ENCODE data around the gene POU2F2. TPM values are rescaled to one million over a fixed set of nuclear protein-coding genes. Genes with fewer than 3 reads are reported as not detected.

The POU2F2 gene
- total RNA-seq, 2 experiments from 2014 or later, result 15.7 to 16.3 TPM

DNA sequence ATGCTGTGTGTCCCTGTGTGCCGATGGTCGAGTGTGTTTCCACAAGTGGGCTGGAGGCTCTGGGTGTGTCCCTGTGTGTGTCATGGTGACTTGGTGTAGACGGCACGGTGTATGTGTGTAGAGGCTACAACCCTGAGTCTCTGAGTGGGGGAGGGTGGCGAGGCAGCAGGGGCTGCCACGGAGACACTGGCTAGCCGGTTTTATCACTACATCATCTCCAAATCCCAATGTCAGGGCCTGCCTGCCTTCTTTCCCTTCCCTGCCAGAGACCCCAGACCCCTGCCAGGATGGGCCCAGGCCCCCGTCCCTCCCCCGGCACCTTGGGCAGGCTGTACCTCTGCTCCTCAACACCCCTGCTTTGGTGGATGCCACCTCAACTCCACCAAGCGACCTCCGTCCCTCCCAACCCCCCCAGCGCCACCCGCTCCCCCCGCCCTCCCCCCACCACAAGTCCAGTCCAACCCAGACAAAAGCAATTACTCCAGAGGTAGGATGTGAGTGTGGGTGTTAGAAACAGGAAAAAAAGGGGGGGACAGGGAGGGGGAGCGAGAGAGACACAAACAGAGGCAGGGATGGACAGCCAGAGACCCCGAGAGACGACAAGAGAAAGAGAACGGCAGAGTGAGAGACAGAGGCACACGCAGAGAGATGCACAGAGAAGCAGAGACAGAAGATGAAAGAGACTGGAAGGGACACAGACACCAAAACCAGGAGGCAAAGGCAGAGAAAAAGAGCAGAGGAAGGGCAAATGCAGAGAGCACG lies 21.6 kb upstream of the POU2F2 start:
- no peaks in the 10 kb centered on the region for H3K9me3 Mint-ChIP-seq (ENCODE audit: insufficient read depth)
- H3K27me3 Mint-ChIP-seq (ENCODE audit: low read depth), result peaks cover 12% of the 10 kb centered on the region
- DNase-seq, result no peak
- H3K4me1 Mint-ChIP-seq (ENCODE audit: low read depth), result peaks cover 28% of the 10 kb centered on the region
- ChIA-PET POLR2A (no interaction called here), CTCF (interaction anchor here (1.3 to 2.1 kb wide), 2 partner anchors 22 to 46 kb away, joined by 3 to 8 read pairs; no protein-coding TSS in a partner anchor)
- peak overlapping the region; percentile 64 for H3K27ac Mint-ChIP-seq
- no peaks in the 10 kb centered on the region for H3K36me3 Mint-ChIP-seq (ENCODE audit: low read depth)
- H3K4me3 Mint-ChIP-seq, result no peak overlapping the region
- no peak for ATAC-seq

DNA sequence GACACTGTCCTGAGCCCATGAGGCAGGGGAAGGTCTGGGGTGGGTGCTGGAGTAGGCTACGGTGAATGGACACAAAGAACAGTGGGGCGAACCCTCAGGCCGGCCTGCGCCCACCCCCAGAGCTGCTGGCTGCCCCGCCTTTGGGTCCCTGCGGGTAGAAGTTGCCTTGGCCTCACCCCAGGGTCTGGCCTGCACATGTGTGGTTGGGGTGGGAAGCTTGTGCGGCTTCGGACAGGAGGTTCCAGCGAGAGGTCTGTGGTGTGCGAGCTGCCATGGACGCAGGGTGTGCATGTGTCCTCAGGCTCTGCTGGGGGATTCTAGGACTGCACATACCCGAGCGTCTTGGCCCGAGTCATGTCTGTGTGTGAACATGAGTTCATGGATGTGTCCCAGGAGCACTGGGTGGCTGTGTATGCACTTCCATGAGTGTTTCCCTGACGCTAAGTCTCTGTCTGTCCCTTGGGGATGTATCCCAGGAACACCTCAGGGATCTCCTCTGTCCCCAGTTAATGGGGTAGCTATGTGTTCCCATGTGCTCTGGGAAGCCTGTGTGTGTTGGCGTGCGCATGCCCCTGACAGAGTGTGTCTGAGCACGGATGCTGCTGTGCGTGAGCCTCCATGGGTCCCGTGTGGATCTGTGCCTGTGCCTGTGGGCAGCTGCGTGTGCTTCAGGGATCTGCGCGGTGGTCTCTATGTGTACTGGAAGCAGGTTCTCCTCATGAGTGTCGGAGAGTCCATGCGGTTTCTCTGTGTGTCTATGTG lies 20.8 kb upstream of the POU2F2 start:
- CTCF ChIA-PET, result no interaction called here
- H3K27me3 Mint-ChIP-seq (ENCODE audit: low read depth), result peaks cover 9% of the 10 kb centered on the region

DNA sequence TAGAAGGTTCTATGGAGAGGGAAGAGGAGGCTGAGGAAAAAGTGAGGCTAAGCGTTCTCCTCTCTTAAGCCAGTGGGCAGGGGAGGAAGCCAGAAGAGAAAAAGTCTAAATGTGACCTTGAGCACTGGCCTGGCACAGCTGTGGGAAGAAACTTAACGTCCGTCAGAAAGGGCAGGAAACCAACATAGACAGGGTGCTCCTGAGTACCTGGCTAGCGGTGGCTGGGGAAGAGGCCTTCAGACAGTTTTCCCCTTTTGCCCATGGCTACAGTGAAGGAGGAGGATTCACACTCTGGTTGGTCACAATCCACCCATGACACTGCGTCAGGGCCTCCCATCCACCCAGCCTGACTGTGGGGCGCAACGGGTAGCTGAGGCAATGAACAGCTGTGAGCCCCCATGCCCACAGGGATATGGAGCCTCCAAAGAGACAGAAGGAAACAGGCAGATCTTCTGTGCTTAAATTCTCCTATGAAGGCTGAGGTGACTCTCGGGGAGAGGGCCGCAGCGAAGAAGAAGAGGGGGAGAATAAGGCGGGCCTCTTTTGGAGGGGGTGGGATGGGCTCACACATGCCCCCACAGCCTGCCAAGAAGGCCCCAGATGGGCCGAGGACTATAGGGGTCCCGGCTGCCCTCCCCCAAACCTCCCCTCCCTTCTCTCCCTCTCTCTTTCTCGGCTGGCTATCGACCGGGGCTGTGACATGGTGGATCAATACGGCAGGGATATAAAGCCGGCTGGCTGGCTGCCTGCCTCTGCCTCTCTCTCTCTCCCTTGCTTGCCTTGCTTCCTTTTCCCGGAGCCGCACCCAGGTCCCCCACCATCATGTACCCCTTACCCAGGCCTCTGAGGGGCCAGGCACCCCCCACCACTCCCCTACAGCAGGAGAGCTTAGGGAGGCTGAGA lies 19.8 kb upstream of the POU2F2 start:
- Mint-ChIP-seq H3K27me3 (ENCODE audit: low read depth) (peaks cover 13% of the 10 kb centered on the region), H3K9me3 (ENCODE audit: insufficient read depth) (no peaks in the 10 kb centered on the region), H3K4me3 (no peak overlapping the region), H3K27ac (no peak overlapping the region), H3K36me3 (ENCODE audit: low read depth) (no peaks in the 10 kb centered on the region), H3K4me1 (ENCODE audit: low read depth) (peaks cover 41% of the 10 kb centered on the region)
- POLR2A ChIA-PET, result no interaction called here
- DNase-seq (no peak), ATAC-seq (no peak)
- CTCF ChIA-PET, result no interaction called here

More for the DNA sequence above, 20.8 kb upstream of the POU2F2 start:
- no peak for DNase-seq
- no peak overlapping the region for H3K27ac Mint-ChIP-seq
- POLR2A ChIA-PET, result no interaction called here
- H3K4me1 Mint-ChIP-seq (ENCODE audit: low read depth), result peaks cover 36% of the 10 kb centered on the region
- no peaks in the 10 kb centered on the region for H3K9me3 Mint-ChIP-seq (ENCODE audit: insufficient read depth)
- H3K36me3 Mint-ChIP-seq (ENCODE audit: low read depth), result no peaks in the 10 kb centered on the region
- no peak overlapping the region for H3K4me3 Mint-ChIP-seq
- no peak for ATAC-seq

DNA sequence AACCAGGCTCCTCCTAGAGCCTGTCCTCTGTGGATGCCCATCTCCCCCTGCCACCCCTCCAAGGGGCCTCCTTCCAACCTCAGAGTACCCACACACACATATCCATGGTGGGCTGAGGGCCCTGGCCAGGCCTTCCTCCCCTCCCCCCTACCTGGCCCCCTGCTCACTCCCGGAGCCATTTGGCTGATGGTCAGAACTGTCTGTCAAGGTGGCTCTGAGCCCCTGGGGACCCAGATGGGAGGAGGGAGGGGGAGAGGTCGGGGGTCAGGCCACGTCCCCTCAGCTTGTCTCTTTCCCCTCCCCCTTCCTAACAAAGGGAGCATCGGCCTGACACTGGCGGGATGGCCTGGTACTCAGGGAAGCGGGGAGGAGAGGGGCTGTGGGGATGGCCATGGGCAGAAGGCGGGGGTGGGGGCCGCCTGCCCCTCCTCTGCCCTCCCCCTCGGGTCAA lies 18.7 kb upstream of the POU2F2 start:
- POLR2A ChIA-PET, result no interaction called here
- no peaks in the 10 kb centered on the region for H3K9me3 Mint-ChIP-seq (ENCODE audit: insufficient read depth)
- CTCF ChIA-PET, result no interaction called here
- H3K27me3 Mint-ChIP-seq (ENCODE audit: low read depth), result peaks cover 20% of the 10 kb centered on the region
- no peaks in the 10 kb centered on the region for H3K36me3 Mint-ChIP-seq (ENCODE audit: low read depth)
- no peak for DNase-seq
- H3K4me3 Mint-ChIP-seq, result no peak overlapping the region
- H3K27ac Mint-ChIP-seq, result no peak overlapping the region
- peaks cover 41% of the 10 kb centered on the region for H3K4me1 Mint-ChIP-seq (ENCODE audit: low read depth)
- no peak for ATAC-seq

DNA sequence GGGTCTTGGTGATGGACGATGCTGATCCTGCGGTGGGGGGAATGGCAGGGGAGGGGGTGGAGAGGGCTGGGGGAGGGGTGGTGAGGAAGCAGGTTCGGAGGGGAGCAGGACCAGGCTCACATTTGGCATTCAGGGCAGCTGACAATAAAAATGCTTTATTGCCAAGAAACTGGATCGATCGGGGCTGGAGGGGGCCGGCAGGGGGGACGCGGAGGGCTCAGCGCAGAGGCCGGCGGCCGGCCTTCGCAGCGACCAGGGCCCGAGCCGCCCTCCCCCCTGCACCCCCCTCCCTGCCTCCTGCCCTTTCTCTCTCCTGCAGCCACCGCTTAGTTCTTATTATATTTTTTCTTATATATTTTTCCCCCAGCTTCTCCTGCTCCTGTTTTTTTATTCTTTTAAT lies 18.1 kb upstream of the POU2F2 start:
- H3K4me3 Mint-ChIP-seq, result no peak overlapping the region

DNA sequence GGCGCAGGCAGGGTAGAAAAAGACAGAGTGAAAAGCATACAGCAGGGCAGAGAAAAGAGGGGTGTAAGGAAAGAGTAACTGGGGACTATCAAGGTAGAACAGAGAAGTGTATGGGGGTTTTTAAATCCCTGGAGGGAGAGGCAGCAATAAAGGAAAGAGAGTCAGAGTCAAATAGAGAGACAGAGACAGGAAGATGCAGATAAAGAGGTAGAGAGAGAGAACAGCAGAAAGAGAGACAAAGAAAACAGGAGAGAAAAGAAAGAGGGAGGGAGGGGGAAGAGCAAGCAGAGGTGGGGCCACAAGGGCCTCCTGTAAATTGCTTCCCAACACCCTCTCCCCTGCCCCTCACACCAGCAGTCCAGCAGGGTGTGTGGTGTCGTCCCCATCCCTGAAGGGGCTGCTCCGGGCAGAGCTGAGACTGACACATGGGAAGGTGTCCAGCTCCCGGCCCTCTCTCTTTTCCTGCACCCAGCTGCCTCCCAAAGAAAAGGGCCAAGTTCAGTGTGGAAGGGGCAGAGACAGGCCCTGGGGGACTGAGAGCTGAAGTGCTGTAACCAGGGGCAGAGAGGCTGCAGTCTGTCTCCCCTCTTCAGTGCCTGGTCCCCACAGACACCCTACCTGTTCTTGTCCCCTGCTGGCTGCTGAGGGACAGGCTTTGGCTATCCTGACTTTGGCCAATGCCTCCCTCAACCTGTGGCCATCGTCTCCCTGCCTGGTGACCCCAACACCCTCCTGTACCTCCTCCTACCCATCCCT lies 17.4 kb upstream of the POU2F2 start:
- POLR2A ChIA-PET, result no interaction called here
- Mint-ChIP-seq H3K4me3 (no peak overlapping the region), H3K27ac (no peak overlapping the region), H3K9me3 (ENCODE audit: insufficient read depth) (no peaks in the 10 kb centered on the region), H3K4me1 (ENCODE audit: low read depth) (peaks cover 29% of the 10 kb centered on the region), H3K27me3 (ENCODE audit: low read depth) (peaks cover 19% of the 10 kb centered on the region), H3K36me3 (ENCODE audit: low read depth) (no peaks in the 10 kb centered on the region)
- ATAC-seq (no peak), DNase-seq (no peak)
- CTCF ChIA-PET, result interaction anchor here (0.7 to 1.2 kb wide), 3 partner anchors 17 to 26 kb away, joined by 3 read pairs; no protein-coding TSS in a partner anchor

More for the DNA sequence above, 18.1 kb upstream of the POU2F2 start:
- no peak overlapping the region for H3K27ac Mint-ChIP-seq
- CTCF ChIA-PET, result no interaction called here
- no peaks in the 10 kb centered on the region for H3K9me3 Mint-ChIP-seq (ENCODE audit: insufficient read depth)
- POLR2A ChIA-PET, result no interaction called here
- H3K36me3 Mint-ChIP-seq (ENCODE audit: low read depth), result no peaks in the 10 kb centered on the region
- H3K4me1 Mint-ChIP-seq (ENCODE audit: low read depth), result peaks cover 37% of the 10 kb centered on the region
- DNase-seq, result no peak
- no peak for ATAC-seq
- peaks cover 19% of the 10 kb centered on the region for H3K27me3 Mint-ChIP-seq (ENCODE audit: low read depth)

DNA sequence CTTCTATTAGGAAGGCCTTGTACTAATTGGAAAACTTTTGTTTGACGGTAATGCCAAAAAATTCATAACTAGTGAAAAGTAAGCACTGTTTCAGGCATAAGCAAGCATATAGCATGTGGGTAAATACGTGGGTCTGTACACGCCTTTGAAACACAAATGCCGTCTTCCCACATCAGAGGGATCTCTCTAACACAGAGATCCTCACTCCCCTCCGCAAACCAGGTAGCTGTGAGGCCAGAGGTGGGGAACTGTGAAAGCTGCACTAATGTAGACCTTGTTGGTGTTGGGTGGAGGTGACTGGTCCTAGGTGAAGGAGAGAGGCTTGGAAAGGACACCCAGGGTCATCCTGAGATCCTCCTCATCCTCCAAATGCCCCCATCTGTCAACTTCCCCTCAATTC lies 16.0 kb upstream of the POU2F2 start:
- ATAC-seq (peak; percentile 72), DNase-seq (peak; percentile 35)
- H3K4me1 Mint-ChIP-seq (ENCODE audit: low read depth), result peaks cover 20% of the 10 kb centered on the region
- CTCF ChIA-PET, result interaction anchor here (1.2 kb wide), 1 partner anchor 15 kb away, joined by 3 read pairs; no protein-coding TSS in a partner anchor
- H3K36me3 Mint-ChIP-seq (ENCODE audit: low read depth), result no peaks in the 10 kb centered on the region
- POLR2A ChIA-PET, result no interaction called here
- H3K4me3 Mint-ChIP-seq, result no peak overlapping the region
- H3K27me3 Mint-ChIP-seq (ENCODE audit: low read depth), result peaks cover 16% of the 10 kb centered on the region
- H3K27ac Mint-ChIP-seq, result no peak overlapping the region
- no peaks in the 10 kb centered on the region for H3K9me3 Mint-ChIP-seq (ENCODE audit: insufficient read depth)

DNA sequence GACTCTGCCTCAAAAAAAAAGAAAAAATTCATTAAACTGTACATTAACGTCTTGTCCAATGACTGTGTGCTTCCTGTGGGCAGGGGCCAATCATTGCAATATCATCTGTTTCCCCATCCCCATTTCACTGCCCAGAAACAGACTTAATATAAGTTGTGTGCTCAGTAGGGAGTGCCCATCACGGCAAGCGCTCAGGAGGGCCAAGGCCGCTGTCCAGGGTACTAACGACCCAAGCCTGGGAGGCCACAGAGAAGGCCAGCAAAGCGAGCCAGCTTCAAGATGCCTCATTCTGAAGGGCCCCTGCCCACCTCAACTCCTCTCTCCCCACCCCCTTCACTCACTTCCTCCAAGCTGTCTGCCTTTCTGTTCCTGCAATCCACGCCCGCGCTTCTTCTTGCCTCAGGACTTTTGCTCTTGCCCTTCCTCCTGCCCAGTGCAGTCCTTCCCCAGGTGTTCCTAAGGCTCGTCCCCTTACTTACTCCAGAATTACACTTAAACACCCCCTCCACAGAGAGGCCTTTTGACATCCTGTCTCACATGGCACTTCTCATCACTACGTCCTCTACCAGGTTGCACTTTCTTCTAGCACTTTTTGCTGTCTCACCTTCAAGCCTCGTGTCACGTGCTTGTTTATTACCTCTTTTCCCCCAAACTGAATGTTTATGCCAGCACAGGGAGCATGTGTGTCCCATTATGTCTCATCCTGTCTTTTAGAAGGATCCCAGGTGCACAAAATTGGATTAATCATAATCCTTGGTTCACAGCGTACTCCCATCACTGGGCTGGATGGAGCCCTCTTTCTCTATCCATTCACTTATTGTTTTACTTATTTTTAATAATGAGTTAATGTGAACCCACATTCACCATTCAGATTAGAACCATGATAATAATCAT lies 11.3 kb upstream of the POU2F2 start:
- Mint-ChIP-seq H3K36me3 (ENCODE audit: low read depth) (no peaks in the 10 kb centered on the region), H3K4me3 (no peak overlapping the region), H3K27me3 (ENCODE audit: low read depth) (peaks cover 11% of the 10 kb centered on the region), H3K27ac (no peak overlapping the region), H3K4me1 (ENCODE audit: low read depth) (peaks cover 15% of the 10 kb centered on the region), H3K9me3 (ENCODE audit: insufficient read depth) (no peaks in the 10 kb centered on the region)
- POLR2A ChIA-PET, result no interaction called here
- DNase-seq, result peak; percentile 45
- ATAC-seq, result no peak
- CTCF ChIA-PET, result interaction anchor here (0.6 to 1.2 kb wide), 3 partner anchors 11 to 42 kb away, joined by 3 read pairs; no protein-coding TSS in a partner anchor

DNA sequence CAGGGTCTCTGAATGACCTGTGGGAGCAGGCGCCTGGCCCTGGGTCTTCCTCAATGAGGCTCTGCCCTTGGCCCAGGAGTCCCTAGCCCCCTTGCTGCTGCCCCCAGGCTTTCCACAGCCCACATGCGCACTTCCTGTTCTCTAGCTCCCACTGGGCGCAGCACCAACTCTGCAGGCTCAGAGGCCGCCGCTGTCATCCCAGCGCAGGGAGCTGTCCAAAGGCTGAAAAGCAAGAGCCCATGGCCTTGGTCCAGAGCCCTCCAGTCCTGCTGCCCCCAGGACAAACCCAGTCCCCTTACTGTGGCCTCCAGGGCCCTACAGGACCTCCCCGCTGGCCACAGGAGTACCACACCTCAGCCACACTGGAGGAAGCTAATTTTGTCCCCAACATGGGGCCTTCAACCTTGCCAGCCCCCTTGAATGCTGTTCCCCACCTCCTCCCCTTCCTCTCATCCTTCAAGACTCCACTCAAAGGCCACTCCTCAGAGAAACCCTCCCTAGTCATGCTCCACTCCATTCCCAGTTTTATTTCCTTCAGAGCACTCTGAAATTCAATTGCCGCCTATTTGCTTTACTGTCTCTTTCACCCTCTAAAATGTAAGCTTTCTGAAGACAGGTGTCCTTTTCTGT lies 8.0 kb upstream of the POU2F2 start:
- H3K9me3 Mint-ChIP-seq (ENCODE audit: insufficient read depth), result no peaks in the 10 kb centered on the region
- DNase-seq (peak; percentile 75), ATAC-seq (peak; percentile 80)
- no peaks in the 10 kb centered on the region for H3K36me3 Mint-ChIP-seq (ENCODE audit: low read depth)
- peaks cover 19% of the 10 kb centered on the region for H3K4me1 Mint-ChIP-seq (ENCODE audit: low read depth)
- no peak overlapping the region for H3K4me3 Mint-ChIP-seq
- ChIA-PET POLR2A (interaction anchor here (1.3 to 1.4 kb wide), 2 partner anchors 12 to 59 kb away, joined by 3 read pairs; no protein-coding TSS in a partner anchor), CTCF (interaction anchor here (1.8 to 2.0 kb wide), 3 partner anchors 32 to 139 kb away, joined by 7 to 12 read pairs (median 9); no protein-coding TSS in a partner anchor)
- H3K27ac Mint-ChIP-seq, result no peak overlapping the region
- H3K27me3 Mint-ChIP-seq (ENCODE audit: low read depth), result no peaks in the 10 kb centered on the region

DNA sequence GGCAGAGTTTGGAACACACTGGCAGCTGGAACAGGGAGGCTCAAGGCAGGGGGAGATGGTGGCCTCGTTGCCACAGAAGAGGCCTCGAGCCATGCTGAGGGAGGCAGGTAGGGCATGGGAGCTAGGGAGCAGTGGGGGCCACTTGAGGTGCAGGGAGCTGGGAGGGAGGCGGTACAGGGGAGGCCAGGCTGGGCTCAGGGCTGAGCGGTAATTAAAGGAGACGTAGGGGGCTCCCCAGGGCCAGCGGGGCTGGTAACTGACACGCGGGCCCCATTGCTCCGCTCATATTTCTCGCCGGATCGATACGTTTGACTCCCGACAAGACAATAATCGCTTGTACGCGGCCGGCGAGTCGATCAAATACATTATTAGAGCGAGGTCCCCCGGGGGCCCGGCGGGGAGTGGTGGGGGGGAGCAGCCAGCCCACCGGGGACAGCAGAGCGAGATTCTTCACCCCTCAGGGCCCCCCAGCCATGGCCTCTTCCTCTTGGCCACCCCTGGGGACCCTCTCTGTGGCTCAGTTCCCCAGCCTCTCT lies 2.4 kb upstream of the POU2F2 start:
- no peak overlapping the region for H3K4me3 Mint-ChIP-seq
- DNase-seq, result no peak
- H3K27ac Mint-ChIP-seq, result no peak overlapping the region
- ChIA-PET CTCF (interaction anchor here (1.2 to 4.2 kb wide), 5 partner anchors 11 to 145 kb away, joined by 3 to 46 read pairs (median 8); no protein-coding TSS in a partner anchor), POLR2A (interaction anchor here (0.6 kb wide), 1 partner anchor 30 kb away, joined by 3 read pairs; no protein-coding TSS in a partner anchor)
- no peaks in the 10 kb centered on the region for H3K9me3 Mint-ChIP-seq (ENCODE audit: insufficient read depth)
- peaks cover 57% of the 10 kb centered on the region for H3K4me1 Mint-ChIP-seq (ENCODE audit: low read depth)
- ATAC-seq, result no peak
- H3K36me3 Mint-ChIP-seq (ENCODE audit: low read depth), result no peaks in the 10 kb centered on the region
- H3K27me3 Mint-ChIP-seq (ENCODE audit: low read depth), result no peaks in the 10 kb centered on the region

Data from activated CD8-positive, alpha-beta T cell treated with anti-CD3 and anti-CD28 coated beads, Interleukin-2, amount 10 ng/mL, durations not matched to agents 7 days and 5 days (primary cell).